Activated naive CD8-positive, alpha-beta T cell (primary cell): ENCODE results near the gene F12.

Experiments used
- H3K27ac Mint-ChIP-seq: one replicate; pipeline ENCODE4 v1.8.0; 2021; ENCODE audit warnings: mixed read lengths
- H3K27me3 Mint-ChIP-seq: one replicate; pipeline ENCODE4 v1.8.0; 2021; ENCODE audit warnings: mixed read lengths
- H3K36me3 Mint-ChIP-seq: one replicate; pipeline ENCODE4 v1.8.0; 2021; ENCODE audit warnings: mixed read lengths
- H3K4me1 Mint-ChIP-seq: one replicate; pipeline ENCODE4 v1.8.0; 2021; ENCODE audit warnings: low read depth, mixed read lengths
- H3K4me3 Mint-ChIP-seq: one replicate; pipeline ENCODE4 v1.8.0; 2021; ENCODE audit warnings: mild to moderate bottlenecking, mixed read lengths
- H3K9me3 Mint-ChIP-seq: one replicate; pipeline ENCODE4 v1.8.0; 2021; ENCODE audit warnings: low read depth, mixed read lengths

F12 gene

GRCh38 chr5:177440211-177440989, 31.0 kb upstream of the F12 start:
- Mint-ChIP-seq H3K9me3 (no peaks in the 10 kb centered on the region), H3K27ac (peak overlapping the region; percentile 83), H3K4me1 (peaks cover 58% of the 10 kb centered on the region), H3K27me3 (no peaks in the 10 kb centered on the region), H3K36me3 (peaks cover 14% of the 10 kb centered on the region), H3K4me3 (peak overlapping the region; percentile 23)

- Mint-ChIP-seq H3K4me3 (peak overlapping the region; percentile 22), H3K27me3 (no peaks in the 10 kb centered on the region), H3K27ac (peak overlapping the region; percentile 83), H3K4me1 (peaks cover 52% of the 10 kb centered on the region), H3K36me3 (peaks cover 14% of the 10 kb centered on the region), H3K9me3 (no peaks in the 10 kb centered on the region)
Measured at GRCh38 chr5:177439518-177440053, 30.2 kb upstream of the F12 start.

GRCh38 chr5:177438468-177438867, 29.1 kb upstream of the F12 start:
- Mint-ChIP-seq H3K9me3 (no peaks in the 10 kb centered on the region), H3K4me3 (no peak overlapping the region), H3K27me3 (no peaks in the 10 kb centered on the region), H3K4me1 (peaks cover 54% of the 10 kb centered on the region), H3K27ac (peak overlapping the region; percentile 68), H3K36me3 (peaks cover 17% of the 10 kb centered on the region)

- Mint-ChIP-seq H3K4me3 (no peak overlapping the region), H3K27me3 (no peaks in the 10 kb centered on the region), H3K27ac (peak overlapping the region; percentile 58), H3K9me3 (no peaks in the 10 kb centered on the region), H3K4me1 (peaks cover 60% of the 10 kb centered on the region), H3K36me3 (peaks cover 17% of the 10 kb centered on the region)
Measured at GRCh38 chr5:177437623-177438022, 28.3 kb upstream of the F12 start.

GRCh38 chr5:177435847-177436536, 26.6 kb upstream of the F12 start:
- peaks cover 66% of the 10 kb centered on the region for H3K4me1 Mint-ChIP-seq
- H3K4me3 Mint-ChIP-seq = no peak overlapping the region
- no peaks in the 10 kb centered on the region for H3K27me3 Mint-ChIP-seq
- no peak overlapping the region for H3K27ac Mint-ChIP-seq
- H3K36me3 Mint-ChIP-seq = peaks cover 17% of the 10 kb centered on the region
- no peaks in the 10 kb centered on the region for H3K9me3 Mint-ChIP-seq

- peaks cover 70% of the 10 kb centered on the region for H3K4me1 Mint-ChIP-seq
- no peaks in the 10 kb centered on the region for H3K27me3 Mint-ChIP-seq
- no peak overlapping the region for H3K4me3 Mint-ChIP-seq
- peaks cover 17% of the 10 kb centered on the region for H3K36me3 Mint-ChIP-seq
- peak overlapping the region; percentile 34 for H3K27ac Mint-ChIP-seq
- H3K9me3 Mint-ChIP-seq = no peaks in the 10 kb centered on the region
Measured at GRCh38 chr5:177434942-177435738, 25.8 kb upstream of the F12 start.

- peak overlapping the region; percentile 82 for H3K4me3 Mint-ChIP-seq
- peak overlapping the region; percentile 93 for H3K27ac Mint-ChIP-seq
- peaks cover 70% of the 10 kb centered on the region for H3K4me1 Mint-ChIP-seq
- H3K36me3 Mint-ChIP-seq = peaks cover 13% of the 10 kb centered on the region
- H3K27me3 Mint-ChIP-seq = no peaks in the 10 kb centered on the region
- H3K9me3 Mint-ChIP-seq = no peaks in the 10 kb centered on the region
Measured at GRCh38 chr5:177434437-177434836, 25.1 kb upstream of the F12 start.

GRCh38 chr5:177433658-177434217, 24.4 kb upstream of the F12 start:
- Mint-ChIP-seq H3K27ac (peak overlapping the region; percentile 93), H3K4me3 (peak overlapping the region; percentile 35), H3K4me1 (peaks cover 72% of the 10 kb centered on the region), H3K36me3 (peaks cover 13% of the 10 kb centered on the region), H3K9me3 (no peaks in the 10 kb centered on the region), H3K27me3 (no peaks in the 10 kb centered on the region)

- Mint-ChIP-seq H3K4me1 (peaks cover 72% of the 10 kb centered on the region), H3K9me3 (no peaks in the 10 kb centered on the region), H3K36me3 (peaks cover 10% of the 10 kb centered on the region), H3K27ac (peak overlapping the region; percentile 86), H3K27me3 (no peaks in the 10 kb centered on the region), H3K4me3 (peak overlapping the region; percentile 32)
Measured at GRCh38 chr5:177432839-177433657, 23.7 kb upstream of the F12 start.

GRCh38 chr5:177432143-177432838, 22.9 kb upstream of the F12 start:
- Mint-ChIP-seq H3K36me3 (peaks cover 7% of the 10 kb centered on the region), H3K4me1 (peaks cover 71% of the 10 kb centered on the region), H3K9me3 (no peaks in the 10 kb centered on the region), H3K4me3 (peak overlapping the region; percentile 93), H3K27ac (peak overlapping the region; percentile 93), H3K27me3 (no peaks in the 10 kb centered on the region)

- Mint-ChIP-seq H3K4me3 (peak overlapping the region; percentile 93), H3K27ac (peak overlapping the region; percentile 93), H3K36me3 (peaks cover 5% of the 10 kb centered on the region), H3K27me3 (no peaks in the 10 kb centered on the region), H3K4me1 (peaks cover 66% of the 10 kb centered on the region), H3K9me3 (no peaks in the 10 kb centered on the region)
Measured at GRCh38 chr5:177431317-177432142, 22.2 kb upstream of the F12 start.

GRCh38 chr5:177430972-177431316, 21.6 kb upstream of the F12 start:
- Mint-ChIP-seq H3K4me1 (peaks cover 66% of the 10 kb centered on the region), H3K27ac (peak overlapping the region; percentile 93), H3K27me3 (no peaks in the 10 kb centered on the region), H3K4me3 (peak overlapping the region; percentile 93), H3K36me3 (peaks cover 5% of the 10 kb centered on the region), H3K9me3 (no peaks in the 10 kb centered on the region)
